GM12878 (cell line): Measurements from ENCODE around the gene TPO. TPM values are rescaled to one million over a fixed set of nuclear protein-coding genes. Genes with fewer than 3 reads are reported as not detected.

Experiments used
- ATAC-seq: fragments of 200-7000 bp; cut with Tn5 transposase; 3 replicates; pipeline ENCODE4 v1.9.1; 2020; ENCODE audit warnings: mild to moderate bottlenecking, moderate library complexity
- BruUV-seq: library from RNA; stranded (reverse); fragments of 400-500 nt; replicated peaks from 2 replicates; lab custom pipeline; 2021; lab: Mats Ljungman, UMichigan
- CTCF ChIA-PET: fragments of 300-600 bp; sonication (Branson Sonifier 250); formaldehyde crosslinking; extraction: SDS; loops from one replicate; lab custom pipeline; 2021; ENCODE audit warnings: inconsistent platforms; lab: Yijun Ruan, JAX
- POLR2A ChIA-PET: fragments of 350-600 bp; formaldehyde crosslinking; extraction: SDS; loops from one replicate; lab custom pipeline; 2021; ENCODE audit warnings: inconsistent platforms; lab: Charles Lee
- RAD21 ChIA-PET: fragments of 300-600 bp; sonication (Branson Sonifier 250); formaldehyde crosslinking; loops from one replicate; lab custom pipeline; 2023; ENCODE audit warnings: antibody characterized with exemption; ENCODE audit not compliant: unreplicated experiment; lab: Charles Lee
- SMC1A ChIA-PET: fragments of 300-600 bp; sonication (Branson Sonifier 250); formaldehyde crosslinking; loops from one replicate; lab custom pipeline; 2023; ENCODE audit not compliant: unreplicated experiment, uncharacterized antibody; lab: Charles Lee
- DNase-seq: peaks from one replicate; pipeline ENCODE4 v3.0.0-alpha.2; 2011; ENCODE audit warnings: low read depth, low spot score
- FAIRE-seq: peaks from 3 replicates; lab custom pipeline; 2011; peaks lifted over from hg19 to GRCh38; lab: Jason Lieb, UNC
- H2AFZ ChIP-seq: 2 replicates; pipeline ENCODE4 v1.6.0; 2011; ENCODE audit warnings: low read depth, low read length, control low read depth; ENCODE audit not compliant: control insufficient read depth
- H3K27ac ChIP-seq: 2 replicates; pipeline ENCODE4 v1.5.1; 2011; ENCODE audit warnings: control low read depth; ENCODE audit not compliant: control insufficient read depth, insufficient read depth
- H3K27me3 ChIP-seq, 2 experiments: replicated peaks in 1 of 2; 2 replicates each; pipeline versions ENCODE4 v1.6.0 to v1.6.1; 2011; ENCODE audit warnings: low read length in 1 of 2; ENCODE audit not compliant: control insufficient read depth in 2 of 2, insufficient read depth in 2 of 2
- H3K36me3 ChIP-seq, 2 experiments: 2 replicates each; pipeline ENCODE4 v1.5.1; 2011; ENCODE audit warnings: low read length in 1 of 2; ENCODE audit not compliant: control insufficient read depth in 2 of 2, insufficient read depth in 2 of 2
- H3K4me1 ChIP-seq: 2 replicates; pipeline ENCODE4 v1.6.1; 2011; ENCODE audit warnings: mild to moderate bottlenecking, low read length, moderate library complexity, mixed read lengths; ENCODE audit not compliant: control insufficient read depth, insufficient read depth
- H3K4me2 ChIP-seq: 2 replicates; pipeline ENCODE4 v1.6.0; 2011; ENCODE audit warnings: control low read depth; ENCODE audit not compliant: control insufficient read depth, insufficient read depth
- H3K4me3 ChIP-seq: fragments of 200-600 bp; sonication (generic); 2 replicates; pipeline ENCODE4 v1.5.1; 2016
- H3K79me2 ChIP-seq: 2 replicates; pipeline ENCODE4 v1.6.0; 2011; ENCODE audit warnings: low read length; ENCODE audit not compliant: control insufficient read depth, insufficient read depth
- H3K9ac ChIP-seq: 2 replicates; pipeline ENCODE4 v1.8.0; 2011; ENCODE audit warnings: low read length, control low read depth, mixed read lengths; ENCODE audit not compliant: control insufficient read depth, insufficient read depth
- H3K9me3 ChIP-seq: replicated peaks from 3 replicates; pipeline ENCODE4 v1.5.1; 2011; ENCODE audit warnings: mild to moderate bottlenecking, low read length; ENCODE audit not compliant: control insufficient read depth, insufficient read depth
- H4K20me1 ChIP-seq: 2 replicates; pipeline ENCODE4 v1.6.0; 2011; ENCODE audit not compliant: control insufficient read depth, insufficient read depth
- ASH2L ChIP-seq: fragments of 300-600, 200-600 bp; sonication (generic); IDR thresholded peaks from 2 replicates; pipeline ENCODE4 v1.6.1; 2017; ENCODE audit warnings: low read depth, mild to moderate bottlenecking, borderline replicate concordance
- BACH1 ChIP-seq: fragments of 450-650 bp; IDR thresholded peaks from 2 replicates; pipeline ENCODE4 v1.6.1; 2017; ENCODE audit warnings: mild to moderate bottlenecking, borderline replicate concordance
- EGR1 ChIP-seq, 2 experiments: IDR thresholded peaks; 1 replicate in 1 of 2; 2 replicates in 1 of 2; pipeline ENCODE4 v1.6.1; 2011 to 2012; ENCODE audit warnings: low read depth in 2 of 2, low read length in 2 of 2, borderline replicate concordance in 1 of 2, mild to moderate bottlenecking in 1 of 2, moderate library complexity in 1 of 2
- HSF1 ChIP-seq: fragments of 150-350 bp; IDR thresholded peaks from 2 replicates; pipeline ENCODE4 v1.6.1; 2014; ENCODE audit warnings: mild to moderate bottlenecking, low read depth, low read length
- LARP7 ChIP-seq: fragments of 450-650 bp; IDR thresholded peaks from 2 replicates; pipeline ENCODE4 v1.6.1; 2017; ENCODE audit warnings: mild to moderate bottlenecking
- MEF2A ChIP-seq: IDR thresholded peaks from 2 replicates; pipeline ENCODE4 v1.6.1; 2011; ENCODE audit warnings: low read depth, mild to moderate bottlenecking, low read length, moderate library complexity; ENCODE audit not compliant: insufficient read depth
- NR2F1 ChIP-seq: fragments of 450-650 bp; conservative IDR thresholded peaks from 2 replicates; pipeline ENCODE4 v1.6.1; 2017; ENCODE audit warnings: mild to moderate bottlenecking
- PKNOX1 ChIP-seq: fragments of 450-650 bp; IDR thresholded peaks from 2 replicates; pipeline ENCODE4 v1.6.1; 2016; ENCODE audit warnings: mild to moderate bottlenecking
- SMAD5 ChIP-seq: IDR thresholded peaks from 2 replicates; pipeline ENCODE4 v1.6.1; 2016; ENCODE audit warnings: antibody characterized with exemption, low read depth
- WGBS: methylation state at CpG from one replicate; pipeline ENCODE4 v1.1.6; 2016; ENCODE audit warnings: low lambda C conversion rate; ENCODE audit not compliant: insufficient replicate concordance, insufficient coverage; ENCODE audit errors: missing lambda C conversion rate; 5-methylcytosine and 5-hydroxymethylcytosine counted together
- in situ Hi-C: fragments of 300-500 bp; cut with MboI; formaldehyde crosslinking; loops from 9 replicates; pipeline ENCODE4 v1.14.3; 2018; ENCODE audit warnings: mixed read lengths
- intact Hi-C: fragments of 100-400 bp; cut with micrococcal nuclease; formaldehyde crosslinking; loops from one replicate; pipeline ENCODE4 v1.14.2; 2022; ENCODE audit not compliant: unreplicated experiment
- polyA plus RNA-seq, 11 experiments: library from polyadenylated mRNA; depleted of rRNA in 4 of 11; unstranded in 6 of 11; stranded (reverse) in 5 of 11; fragments of >200 nt; fragmentation: Nextera tagmentation in 4 of 11; fragmentation: Illumina TruSeq in 1 of 11; extraction: Ambion mirVana in 4 of 11; extraction: Trizol in 1 of 11; gene quantifications; 1 replicate in 1 of 11; 2 replicates in 10 of 11; pipeline versions ENCODE4 v1.2.1 to v1.2.3, GENCODE V29; 2011 to 2016; ENCODE audit warnings: inconsistent platforms in 2 of 11, missing spikeins in 2 of 11, low read depth in 1 of 11
- total RNA-seq, 4 experiments: library from RNA; depleted of rRNA in 3 of 4; stranded (reverse); fragments of >200 nt in 3 of 4; fragmentation: Illumina TruSeq in 1 of 4; extraction: Trizol in 1 of 4; gene quantifications; 2 replicates each; pipeline versions ENCODE4 v1.2.1 to v1.2.3, GENCODE V29; 2013 to 2021

TPO gene
- total and polyA plus RNA-seq, 10 of the 15 experiments (the other 5 are each of a cell fraction or from before 2014, with no cell fraction given): 0.07 to 0.11 TPM; not detected in 8

- Histone ChIP-seq H3K9me3 (no peaks in the 10 kb centered on the region; the same call in 2 of the 3 replicates), H3K27me3 (no peaks in the 10 kb centered on the region), H3K4me2 (no peak overlapping the region), H3K9ac (no peak overlapping the region), H4K20me1 (no peaks in the 10 kb centered on the region), H3K79me2 (no peaks in the 10 kb centered on the region), H2AFZ (no peak overlapping the region), H3K4me3 (no peak overlapping the region), H3K27ac (no peak overlapping the region), H3K36me3 (no peaks in the 10 kb centered on the region), H3K4me1 (no peaks in the 10 kb centered on the region)
- ATAC-seq (no peak), DNase-seq (no peak), FAIRE-seq (no peak)
- no TSS peak for BruUV-seq
- ChIA-PET POLR2A (no interaction called here), SMC1A (no interaction called here), RAD21 (no interaction called here), CTCF (no interaction called here)
- intact Hi-C loops (no loop called here), in situ Hi-C loops (no loop called here)
- WGBS: 12% methylated on average over 5 of the region's 5 CpGs
- TF ChIP-seq HSF1: no peak
- no peak for TF ChIP-seq EGR1 (IDR thresholded peaks at IDR 0.05; ENCODE audit: borderline replicate concordance in 1 of 2, low read depth in 2 of 2, low read length in 2 of 2)
- TF ChIP-seq BACH1: no peak
- no peak for TF ChIP-seq SMAD5
- TF ChIP-seq LARP7: no peak
- no peak for TF ChIP-seq MEF2A
- no peak for TF ChIP-seq PKNOX1
- TF ChIP-seq NR2F1: no peak
- TF ChIP-seq ASH2L: no peak
Observed at GRCh38 chr2:1451422-1451821, 38.2 kb downstream of the TPO start.
